H1 (cell line): ENCODE data around the gene PLD6. TPM values are rescaled to one million over a fixed set of nuclear protein-coding genes. Genes with fewer than 3 reads are reported as not detected.

Source experiments
- CTCF ChIA-PET: fragments of 300-600 bp; sonication (Branson Sonifier 250); formaldehyde crosslinking; loops from one replicate; lab custom pipeline; 2021; ENCODE audit not compliant: partially characterized antibody; lab: Charles Lee
- POLR2A ChIA-PET: fragments of 300-600 bp; sonication (Branson Sonifier 250); formaldehyde crosslinking; loops from one replicate; lab custom pipeline; 2021; ENCODE audit warnings: inconsistent platforms; ENCODE audit not compliant: partially characterized antibody; lab: Charles Lee
- DNase-seq, 2 experiments: peaks; one replicate each; pipeline versions ENCODE4 v3.0.0 to v3.0.0-alpha.2; 2010 to 2022; ENCODE audit warnings: low spot score in 2 of 2, low read depth in 1 of 2, mixed read lengths in 1 of 2
- FAIRE-seq: peaks from 2 replicates; lab custom pipeline; 2011; peaks lifted over from hg19 to GRCh38; lab: Jason Lieb, UNC
- H2AFZ ChIP-seq: 2 replicates; pipeline ENCODE4 v1.8.1; 2012; ENCODE audit warnings: low read length, inconsistent platforms
- H2AK5ac ChIP-seq: 2 replicates; pipeline ENCODE4 v1.6.1; 2013; ENCODE audit warnings: low read depth, low read length
- H2BK120ac ChIP-seq: replicated peaks from 2 replicates; pipeline ENCODE3; 2013; ENCODE audit warnings: low read depth, low read length, inconsistent platforms
- H2BK12ac ChIP-seq: 2 replicates; pipeline ENCODE4 v1.6.1; 2013; ENCODE audit warnings: low read depth, low read length
- H2BK15ac ChIP-seq: 2 replicates; pipeline ENCODE4 v1.6.1; 2013; ENCODE audit warnings: low read length
- H2BK20ac ChIP-seq: 2 replicates; pipeline ENCODE4 v1.6.1; 2013; ENCODE audit warnings: low read length
- H2BK5ac ChIP-seq: 2 replicates; pipeline ENCODE4 v1.6.1; 2013; ENCODE audit warnings: low read depth, low read length
- H3K14ac ChIP-seq: 2 replicates; pipeline ENCODE4 v1.6.1; 2013; ENCODE audit warnings: inconsistent platforms; ENCODE audit not compliant: insufficient read length
- H3K18ac ChIP-seq: 2 replicates; pipeline ENCODE4 v1.6.1; 2013; ENCODE audit warnings: low read length; ENCODE audit errors: extremely low read depth
- H3K23ac ChIP-seq: 2 replicates; pipeline ENCODE4 v1.6.1; 2013; ENCODE audit warnings: inconsistent platforms; ENCODE audit not compliant: insufficient read length
- H3K23me2 ChIP-seq: 2 replicates; pipeline ENCODE4 v1.6.1; 2013; ENCODE audit warnings: low read depth, low read length
- H3K27ac ChIP-seq: 2 replicates; pipeline ENCODE4 v1.6.1; 2011; ENCODE audit warnings: low read depth, low read length, inconsistent platforms
- H3K27me3 ChIP-seq, 4 experiments: replicated peaks in 1 of 4; 1 replicate in 1 of 4; 2 replicates in 3 of 4; pipeline versions ENCODE4 v1.6.1 to v1.8.1; 2011 to 2013; ENCODE audit warnings: low read length in 3 of 4, mild to moderate bottlenecking in 3 of 4, inconsistent platforms in 2 of 4, mixed read lengths in 2 of 4, moderate library complexity in 1 of 4; ENCODE audit not compliant: control insufficient read depth in 3 of 4, insufficient read depth in 3 of 4; ENCODE audit errors: extremely low read depth in 1 of 4
- H3K36me3 ChIP-seq, 4 experiments: 2 replicates each; pipeline versions ENCODE4 v1.6.1 to v1.8.1; 2011 to 2013; ENCODE audit warnings: mild to moderate bottlenecking in 4 of 4, low read length in 3 of 4, moderate library complexity in 2 of 4, control low read depth in 1 of 4, inconsistent platforms in 1 of 4; ENCODE audit not compliant: insufficient read depth in 4 of 4, control insufficient read depth in 2 of 4
- H3K4ac ChIP-seq: replicated peaks from 2 replicates; pipeline ENCODE3; 2013; ENCODE audit warnings: low read length, low read depth, mixed read lengths, inconsistent platforms; ENCODE audit not compliant: insufficient read length
- H3K4me1 ChIP-seq, 4 experiments: replicated peaks in 1 of 4; 1 replicate in 1 of 4; 2 replicates in 3 of 4; pipeline versions ENCODE4 v1.6.1 to v1.8.1; 2011 to 2013; ENCODE audit warnings: low read length in 3 of 4, inconsistent platforms in 2 of 4, mixed read lengths in 1 of 4; ENCODE audit not compliant: insufficient read depth in 4 of 4, control insufficient read depth in 3 of 4
- H3K4me2 ChIP-seq, 2 experiments: 2 replicates each; pipeline versions ENCODE4 v1.6.1 to v1.8.1; 2011 to 2013; ENCODE audit warnings: low read depth in 2 of 2, low read length in 2 of 2, control low read depth in 1 of 2, inconsistent platforms in 1 of 2, mild to moderate bottlenecking in 1 of 2; ENCODE audit not compliant: insufficient read depth in 1 of 2
- H3K4me3 ChIP-seq, 4 experiments: fragments of 200-600, 300-600 bp in 1 of 4; sonication (generic), shearing (Covaris generic), sonication (Bioruptor Twin) in 1 of 4; 2 replicates each; pipeline versions ENCODE4 v1.5.1 to v1.8.1; 2011 to 2016; ENCODE audit warnings: low read length in 4 of 4, low read depth in 3 of 4, control low read depth in 2 of 4, inconsistent platforms in 2 of 4, mild to moderate bottlenecking in 2 of 4, mixed read lengths in 1 of 4, moderate library complexity in 1 of 4; ENCODE audit not compliant: insufficient read depth in 2 of 4; ENCODE audit errors: extremely low read depth in 1 of 4
- H3K56ac ChIP-seq: replicated peaks from 2 replicates; pipeline ENCODE3; 2013; ENCODE audit warnings: low read depth, mild to moderate bottlenecking, mixed read lengths, low read length, inconsistent platforms; ENCODE audit not compliant: insufficient read length
- H3K79me1 ChIP-seq: 2 replicates; pipeline ENCODE4 v1.6.1; 2013; ENCODE audit warnings: low read depth, low read length, control low read depth
- H3K79me2 ChIP-seq, 2 experiments: 2 replicates each; pipeline versions ENCODE4 v1.6.1 to v1.8.1; 2012 to 2013; ENCODE audit warnings: low read length in 2 of 2, mild to moderate bottlenecking in 2 of 2, inconsistent platforms in 1 of 2; ENCODE audit not compliant: insufficient read depth in 2 of 2, control insufficient read depth in 1 of 2
- H3K9ac ChIP-seq, 4 experiments: replicated peaks in 1 of 4; 1 replicate in 1 of 4; 2 replicates in 3 of 4; pipeline versions ENCODE4 v1.6.1 to v1.8.1; 2011 to 2013; ENCODE audit warnings: low read depth in 3 of 4, low read length in 3 of 4, control low read depth in 2 of 4, mild to moderate bottlenecking in 2 of 4, moderate library complexity in 2 of 4, inconsistent platforms in 1 of 4; ENCODE audit errors: extremely low read depth in 1 of 4
- H3K9me3 ChIP-seq, 2 experiments: 2 replicates each; pipeline versions ENCODE4 v1.6.1 to v1.8.1; 2012 to 2013; ENCODE audit warnings: mild to moderate bottlenecking in 2 of 2, moderate library complexity in 2 of 2, control low read depth in 1 of 2, inconsistent platforms in 1 of 2, low read depth in 1 of 2, low read length in 1 of 2, mixed read lengths in 1 of 2; ENCODE audit not compliant: insufficient read depth in 2 of 2
- H4K20me1 ChIP-seq, 2 experiments: replicated peaks in 1 of 2; 2 replicates each; pipeline versions ENCODE3 to v1.8.1; 2011 to 2013; ENCODE audit warnings: inconsistent platforms in 2 of 2, low read length in 2 of 2, mild to moderate bottlenecking in 1 of 2; ENCODE audit not compliant: insufficient read depth in 2 of 2, control insufficient read depth in 1 of 2
- H4K5ac ChIP-seq: 2 replicates; pipeline ENCODE4 v1.6.1; 2013; ENCODE audit warnings: low read length, low read depth, mixed read lengths, inconsistent platforms; ENCODE audit not compliant: insufficient read length
- H4K8ac ChIP-seq: 2 replicates; pipeline ENCODE4 v1.8.0; 2013; ENCODE audit warnings: mild to moderate bottlenecking, moderate library complexity, low read length, inconsistent platforms; ENCODE audit not compliant: insufficient read depth; ENCODE audit errors: extremely low read depth
- H4K91ac ChIP-seq: replicated peaks from 2 replicates; pipeline ENCODE3; 2013; ENCODE audit warnings: low read length, mixed read lengths, inconsistent platforms; ENCODE audit not compliant: insufficient read length
- EP300 ChIP-seq, 2 experiments: IDR thresholded peaks; 1 replicate in 1 of 2; 2 replicates in 1 of 2; pipeline ENCODE4 v1.6.1; 2011 to 2012; ENCODE audit warnings: low read depth in 2 of 2, low read length in 2 of 2, mild to moderate bottlenecking in 2 of 2, borderline replicate concordance in 1 of 2, inconsistent platforms in 1 of 2, moderate library complexity in 1 of 2
- JUND ChIP-seq: IDR thresholded peaks from 2 replicates; pipeline ENCODE4 v1.6.1; 2011; ENCODE audit warnings: mild to moderate bottlenecking, improper control_type of control experiment, low read length
- KDM4A ChIP-seq: IDR thresholded peaks from one replicate; pipeline ENCODE4 v1.7.1; 2012; ENCODE audit warnings: low read depth, mild to moderate bottlenecking, moderate library complexity, low read length, inconsistent platforms; ENCODE audit not compliant: severe bottlenecking
- RBBP5 ChIP-seq: IDR thresholded peaks from 2 replicates; pipeline ENCODE4 v1.7.1; 2012; ENCODE audit warnings: low read depth, mild to moderate bottlenecking, inconsistent platforms, low read length, moderate library complexity, borderline replicate concordance
- SIN3A ChIP-seq, 2 experiments: IDR thresholded peaks in 1 of 2; conservative IDR thresholded peaks in 1 of 2; 2 replicates each; pipeline ENCODE4 v1.6.1; 2011 to 2012; ENCODE audit warnings: low read length in 2 of 2, improper control_type of control experiment in 1 of 2, low read depth in 1 of 2, mild to moderate bottlenecking in 1 of 2
- SP2 ChIP-seq: IDR thresholded peaks from 2 replicates; pipeline ENCODE4 v1.6.1; 2012; ENCODE audit warnings: mild to moderate bottlenecking, low read length, inconsistent platforms
- WGBS, 2 experiments: shearing (Covaris generic) in 1 of 2; methylation state at CpG; one replicate each; pipeline versions ENCODE4 v1.1.6 to v1.1.7; 2013 to 2015; ENCODE audit warnings: low lambda C conversion rate in 2 of 2, mixed read lengths in 2 of 2, inconsistent platforms in 1 of 2, low coverage in 1 of 2, missing lambda C conversion rate in 1 of 2; ENCODE audit not compliant: insufficient replicate concordance in 2 of 2, insufficient coverage in 1 of 2, insufficient read length in 1 of 2; ENCODE audit errors: extremely low coverage in 1 of 2, missing lambda C conversion rate in 1 of 2; 5-methylcytosine and 5-hydroxymethylcytosine counted together
- polyA plus RNA-seq, 7 experiments: library from polyadenylated mRNA; depleted of rRNA in 3 of 7; stranded (reverse) in 5 of 7; unstranded in 2 of 7; fragments of >200 nt in 5 of 7; fragments of 200-250 nt in 2 of 7; gene quantifications; 1 replicate in 5 of 7; 2 replicates in 1 of 7; 4 replicates in 1 of 7; pipeline versions ENCODE4 v1.2.1 to v1.2.3, GENCODE V29; 2011 to 2013; ENCODE audit warnings: missing spikeins in 2 of 7, mixed read lengths in 2 of 7
- total RNA-seq: library from RNA; stranded (reverse); fragmentation: NEBNext Ultra II Directional; extraction: Animal tissue kit (Norgen Biotek cat#: 25700); gene quantifications from 2 replicates; pipeline ENCODE4 v1.2.1, GENCODE V29; 2021
- TF ChIP-seq, protein P1 (sequence below): IDR thresholded peaks from 2 replicates; pipeline ENCODE4 v1.6.1; 2012; ENCODE audit warnings: inconsistent platforms
- TF ChIP-seq, protein P2 (sequence below): IDR thresholded peaks from 2 replicates; pipeline ENCODE4 v1.6.1; 2011; ENCODE audit warnings: low read depth, mild to moderate bottlenecking, low read length; ENCODE audit not compliant: insufficient read depth

PLD6 gene
- total and polyA plus RNA-seq, 2 of the 8 experiments (the other 6 are each of a cell fraction or from before 2014, with no cell fraction given), result 0.20 to 0.22 TPM

DNA sequence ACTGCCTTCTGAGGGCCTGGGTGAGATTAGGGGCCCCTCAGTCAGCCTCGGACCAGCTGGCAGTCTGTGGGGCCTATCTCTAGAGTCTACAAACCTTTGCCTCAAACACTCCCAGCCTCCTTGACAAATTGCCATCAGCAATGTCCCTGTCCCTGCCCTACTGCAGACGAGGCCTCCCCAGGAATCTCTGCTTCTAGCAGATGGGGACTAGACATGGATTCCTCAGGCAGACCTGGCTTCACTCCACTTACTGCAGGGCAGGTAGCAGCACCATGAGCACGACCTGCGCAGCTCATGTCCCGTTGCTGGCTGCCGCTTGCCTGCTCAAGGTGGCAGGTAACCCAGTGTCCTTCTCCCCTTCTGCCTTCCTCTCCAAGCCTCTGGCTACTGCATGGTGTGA, 49.1 kb downstream of the PLD6 start:
- H3K36me3 ChIP-seq, result peaks cover 5 to 29% (median 16%) of the 10 kb centered on the region in 4 experiments; a peak in 7 of 8 replicates

More for the DNA sequence above, 49.1 kb downstream of the PLD6 start:
- H2AK5ac ChIP-seq, result no peak overlapping the region
- no peak overlapping the region for H2BK15ac ChIP-seq
- no peak overlapping the region for H3K18ac ChIP-seq
- no peaks in the 10 kb centered on the region for H3K79me2 ChIP-seq
- H3K56ac ChIP-seq, result no peak overlapping the region
- CTCF ChIA-PET, result interaction anchor here (1.4 to 6.8 kb wide), 6 partner anchors 11 to 165 kb away, joined by 3 to 67 read pairs (median 4); no protein-coding TSS in a partner anchor
- H3K23me2 ChIP-seq, result no peaks in the 10 kb centered on the region
- H3K4ac ChIP-seq, result no peak overlapping the region
- no peak overlapping the region for H2AFZ ChIP-seq
- no peak for TF ChIP-seq RBBP5
- no peak for TF ChIP-seq KDM4A
- no peak for TF ChIP-seq SIN3A (conservative IDR thresholded peaks at IDR 0.05 in 1 of 2, IDR thresholded peaks at IDR 0.05 in 1 of 2; ENCODE audit: low read depth in 1 of 2, low read length in 2 of 2)
- TF ChIP-seq SP2, result no peak
- TF ChIP-seq, protein P1, sequence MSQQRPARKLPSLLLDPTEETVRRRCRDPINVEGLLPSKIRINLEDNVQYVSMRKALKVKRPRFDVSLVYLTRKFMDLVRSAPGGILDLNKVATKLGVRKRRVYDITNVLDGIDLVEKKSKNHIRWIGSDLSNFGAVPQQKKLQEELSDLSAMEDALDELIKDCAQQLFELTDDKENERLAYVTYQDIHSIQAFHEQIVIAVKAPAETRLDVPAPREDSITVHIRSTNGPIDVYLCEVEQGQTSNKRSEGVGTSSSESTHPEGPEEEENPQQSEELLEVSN, result no peak
- TF ChIP-seq EP300 (IDR thresholded peaks at IDR 0.05; ENCODE audit: borderline replicate concordance in 1 of 2, low read depth in 2 of 2, low read length in 2 of 2), result no peak
- no peak for TF ChIP-seq JUND
- TF ChIP-seq, protein P2, sequence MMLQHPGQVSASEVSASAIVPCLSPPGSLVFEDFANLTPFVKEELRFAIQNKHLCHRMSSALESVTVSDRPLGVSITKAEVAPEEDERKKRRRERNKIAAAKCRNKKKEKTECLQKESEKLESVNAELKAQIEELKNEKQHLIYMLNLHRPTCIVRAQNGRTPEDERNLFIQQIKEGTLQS, result no peak
- no peaks in the 10 kb centered on the region for H3K9me3 ChIP-seq
- H3K79me1 ChIP-seq, result no peaks in the 10 kb centered on the region
- no peak overlapping the region for H3K9ac ChIP-seq
- H4K5ac ChIP-seq, result no peak overlapping the region
- H3K4me1 ChIP-seq, result no peaks in the 10 kb centered on the region
- no peak overlapping the region; the same call in 1 of the 2 replicates for H4K8ac ChIP-seq
- H2BK120ac ChIP-seq, result no peak overlapping the region
- DNase-seq (no peak), FAIRE-seq (no peak)
- no peak overlapping the region for H3K14ac ChIP-seq
- no peak overlapping the region for H4K91ac ChIP-seq
- H2BK12ac ChIP-seq, result no peak overlapping the region
- no peak overlapping the region for H2BK5ac ChIP-seq
- H3K23ac ChIP-seq, result no peak overlapping the region
- no peaks in the 10 kb centered on the region for H3K27me3 ChIP-seq
- no peak overlapping the region for H3K27ac ChIP-seq
- POLR2A ChIA-PET, result no interaction called here
- H2BK20ac ChIP-seq, result no peak overlapping the region
- 87% methylated on average over 6 of the region's 6 CpGs; no CpG with 5 or more reads in 1 of the 2 experiments for WGBS, 2 experiments
- peaks cover 0 to 6% of the 10 kb centered on the region in 2 experiments for H4K20me1 ChIP-seq
- no peak overlapping the region for H3K4me3 ChIP-seq
- no peak overlapping the region for H3K4me2 ChIP-seq
